DOHH2 (cell line): ENCODE data around the gene SEMG1.

Experiments
- H3F3A ChIP-seq: fragments of 200-600 bp; sonication (generic), shearing (Covaris generic); 2 replicates; pipeline ENCODE4 v1.6.0; 2016; ENCODE audit warnings: antibody characterized with exemption, mild to moderate bottlenecking; ENCODE audit not compliant: control insufficient read depth, insufficient read depth
- H3K27ac ChIP-seq: fragments of 200-600 bp; sonication (generic); 2 replicates; pipeline ENCODE4 v1.5.1; 2014; ENCODE audit warnings: low read depth, mild to moderate bottlenecking, low read length, moderate library complexity
- H3K27me3 ChIP-seq: fragments of 200-600 bp; sonication (generic); 2 replicates; pipeline ENCODE4 v1.6.1; 2014; ENCODE audit warnings: mild to moderate bottlenecking, low read length, mixed read lengths; ENCODE audit not compliant: control insufficient read depth
- H3K36me3 ChIP-seq: fragments of 200-600 bp; sonication (generic); 2 replicates; pipeline ENCODE4 v1.6.1; 2014; ENCODE audit warnings: mild to moderate bottlenecking, low read length, moderate library complexity, mixed read lengths; ENCODE audit not compliant: control insufficient read depth
- H3K4me1 ChIP-seq: fragments of 200-600 bp; sonication (generic); 2 replicates; pipeline ENCODE4 v1.6.1; 2014; ENCODE audit warnings: mild to moderate bottlenecking, low read length, mixed read lengths; ENCODE audit not compliant: control insufficient read depth
- H3K4me2 ChIP-seq: fragments of 200-600 bp; sonication (generic); 2 replicates; pipeline ENCODE4 v1.6.0; 2014; ENCODE audit warnings: mild to moderate bottlenecking, low read length, moderate library complexity
- H3K4me3 ChIP-seq: fragments of 200-600 bp; sonication (generic); 2 replicates; pipeline ENCODE4 v1.5.1; 2014; ENCODE audit warnings: mild to moderate bottlenecking, low read length, mixed read lengths
- H3K79me2 ChIP-seq: fragments of 200-600 bp; sonication (generic); 2 replicates; pipeline ENCODE4 v1.6.1; 2014; ENCODE audit warnings: mild to moderate bottlenecking, low read length, mixed read lengths; ENCODE audit not compliant: control insufficient read depth
- H3K9me2 ChIP-seq: fragments of 200-600 bp; sonication (generic); replicated peaks from 2 replicates; pipeline ENCODE4 v1.6.1; 2014; ENCODE audit warnings: mild to moderate bottlenecking, low read length, mixed read lengths; ENCODE audit not compliant: control insufficient read depth
- H3K9me3 ChIP-seq: fragments of 200-600 bp; sonication (generic); 2 replicates; pipeline ENCODE4 v1.6.1; 2014; ENCODE audit warnings: antibody characterized with exemption, low read length, mixed read lengths; ENCODE audit not compliant: control insufficient read depth, insufficient read depth
- H4K20me1 ChIP-seq: fragments of 200-600 bp; sonication (generic); 2 replicates; pipeline ENCODE4 v1.6.0; 2014; ENCODE audit warnings: low read depth, mild to moderate bottlenecking, antibody characterized with exemption, low read length, moderate library complexity; ENCODE audit not compliant: control insufficient read depth, insufficient read depth
- EZH2phosphoT487 ChIP-seq: fragments of 200-600 bp; sonication (generic); IDR thresholded peaks from 2 replicates; pipeline ENCODE4 v1.6.1; 2017; ENCODE audit warnings: borderline replicate concordance, mild to moderate bottlenecking, antibody characterized with exemption, low read length, moderate library complexity, mixed read lengths
- TF ChIP-seq, protein P1 (sequence below): fragments of 200-600 bp; sonication (generic); IDR thresholded peaks from one replicate; pipeline ENCODE4 v1.5.1; 2014; ENCODE audit warnings: antibody characterized with exemption, mild to moderate bottlenecking, low read depth, low read length; ENCODE audit not compliant: poor library complexity, severe bottlenecking

SEMG1 gene

DNA sequence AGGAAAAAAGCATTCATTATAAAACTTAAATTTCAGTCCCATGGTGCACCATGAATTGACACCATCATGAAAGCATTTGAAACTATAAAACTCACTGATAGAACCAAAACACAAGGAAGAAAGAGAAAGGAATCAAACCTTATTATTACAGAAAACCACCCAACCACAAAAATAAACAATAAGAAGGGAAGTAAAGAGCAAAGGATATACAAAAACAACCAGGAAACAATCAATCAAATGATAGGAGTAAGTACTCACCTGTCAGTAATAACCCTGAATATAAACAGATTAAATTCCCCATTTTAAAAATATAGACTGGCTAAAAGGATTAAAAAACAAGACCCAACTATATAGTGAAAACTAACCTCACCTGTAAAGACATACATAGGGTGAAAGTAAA is 41.8 kb downstream of the SEMG1 start:
- H3F3A ChIP-seq: no peaks in the 10 kb centered on the region
- H3K27ac ChIP-seq: no peak overlapping the region
- H3K36me3 ChIP-seq: no peaks in the 10 kb centered on the region
- no peaks in the 10 kb centered on the region for H3K9me3 ChIP-seq
- TF ChIP-seq EZH2phosphoT487: no peak
- TF ChIP-seq, protein P1, sequence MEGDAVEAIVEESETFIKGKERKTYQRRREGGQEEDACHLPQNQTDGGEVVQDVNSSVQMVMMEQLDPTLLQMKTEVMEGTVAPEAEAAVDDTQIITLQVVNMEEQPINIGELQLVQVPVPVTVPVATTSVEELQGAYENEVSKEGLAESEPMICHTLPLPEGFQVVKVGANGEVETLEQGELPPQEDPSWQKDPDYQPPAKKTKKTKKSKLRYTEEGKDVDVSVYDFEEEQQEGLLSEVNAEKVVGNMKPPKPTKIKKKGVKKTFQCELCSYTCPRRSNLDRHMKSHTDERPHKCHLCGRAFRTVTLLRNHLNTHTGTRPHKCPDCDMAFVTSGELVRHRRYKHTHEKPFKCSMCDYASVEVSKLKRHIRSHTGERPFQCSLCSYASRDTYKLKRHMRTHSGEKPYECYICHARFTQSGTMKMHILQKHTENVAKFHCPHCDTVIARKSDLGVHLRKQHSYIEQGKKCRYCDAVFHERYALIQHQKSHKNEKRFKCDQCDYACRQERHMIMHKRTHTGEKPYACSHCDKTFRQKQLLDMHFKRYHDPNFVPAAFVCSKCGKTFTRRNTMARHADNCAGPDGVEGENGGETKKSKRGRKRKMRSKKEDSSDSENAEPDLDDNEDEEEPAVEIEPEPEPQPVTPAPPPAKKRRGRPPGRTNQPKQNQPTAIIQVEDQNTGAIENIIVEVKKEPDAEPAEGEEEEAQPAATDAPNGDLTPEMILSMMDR: no peak
- no peak overlapping the region for H3K4me2 ChIP-seq
- no peak overlapping the region for H3K4me3 ChIP-seq
- H3K27me3 ChIP-seq: peaks cover 54% of the 10 kb centered on the region
- H3K9me2 ChIP-seq: no peaks in the 10 kb centered on the region
- no peaks in the 10 kb centered on the region for H4K20me1 ChIP-seq
- no peaks in the 10 kb centered on the region for H3K4me1 ChIP-seq
- no peaks in the 10 kb centered on the region for H3K79me2 ChIP-seq

DNA sequence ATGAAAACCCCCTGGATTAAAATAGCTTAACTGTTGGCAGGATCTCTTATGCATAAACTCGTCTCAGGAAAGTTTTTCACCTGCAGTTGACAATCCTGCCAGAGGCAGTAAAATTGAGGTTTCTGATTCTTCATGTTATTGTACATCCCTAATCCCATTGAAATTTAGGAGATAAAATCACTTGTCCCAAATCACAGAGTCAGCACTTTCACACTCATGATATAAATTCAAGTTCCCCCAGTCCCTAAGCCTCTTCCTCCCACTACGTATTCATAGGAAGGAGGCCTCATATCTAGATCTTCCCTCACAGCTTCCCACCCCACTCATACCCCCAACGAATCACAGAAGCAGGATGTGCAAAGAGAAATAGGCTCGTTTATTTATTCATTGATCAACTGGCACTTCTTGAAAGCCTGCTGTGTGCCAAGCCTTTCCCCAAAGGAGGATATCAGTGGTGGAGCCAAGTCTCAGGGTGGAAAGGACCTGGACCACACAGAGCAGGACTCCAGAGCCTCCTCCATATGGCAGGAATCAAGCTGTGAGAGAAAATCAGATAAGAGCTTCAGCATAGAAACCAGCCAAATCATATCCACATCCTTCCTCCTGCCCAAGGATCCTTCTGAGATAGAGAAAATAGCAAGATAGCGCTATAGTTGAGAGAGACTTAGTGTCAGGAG is 45.2 kb downstream of the SEMG1 start:
- Histone ChIP-seq H3K27me3 (peaks cover 47% of the 10 kb centered on the region), H3K79me2 (no peaks in the 10 kb centered on the region), H3K4me1 (no peaks in the 10 kb centered on the region), H3K9me3 (no peaks in the 10 kb centered on the region), H3F3A (no peaks in the 10 kb centered on the region), H3K4me2 (no peak overlapping the region), H4K20me1 (no peaks in the 10 kb centered on the region), H3K9me2 (no peaks in the 10 kb centered on the region), H3K27ac (no peak overlapping the region), H3K4me3 (no peak overlapping the region), H3K36me3 (no peaks in the 10 kb centered on the region)
- TF ChIP-seq, protein P1: no peak
- no peak for TF ChIP-seq EZH2phosphoT487

DNA sequence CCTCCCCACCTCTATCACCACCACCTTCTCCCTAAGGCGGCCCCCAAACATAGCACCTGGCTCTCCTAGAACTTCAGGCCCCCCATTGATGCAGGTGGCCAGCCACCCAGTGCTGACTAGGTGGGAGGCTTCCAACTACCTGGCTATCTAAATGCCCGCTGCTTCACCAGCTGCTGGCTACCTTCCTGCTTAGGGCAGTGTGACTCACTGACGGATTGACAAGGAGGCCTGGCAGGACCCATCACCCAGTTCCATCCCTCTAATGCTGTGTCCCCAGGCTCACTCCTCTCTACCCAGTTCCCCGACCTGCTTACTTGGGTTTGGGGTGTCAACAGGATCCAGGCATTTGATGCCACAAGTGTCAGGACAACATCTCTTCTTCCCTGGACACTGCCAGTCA is 46.4 kb downstream of the SEMG1 start:
- Histone ChIP-seq H4K20me1 (no peaks in the 10 kb centered on the region), H3F3A (no peaks in the 10 kb centered on the region), H3K4me2 (no peak overlapping the region), H3K27ac (no peak overlapping the region), H3K36me3 (no peaks in the 10 kb centered on the region), H3K4me1 (no peaks in the 10 kb centered on the region), H3K4me3 (no peak overlapping the region), H3K9me3 (no peaks in the 10 kb centered on the region), H3K9me2 (no peaks in the 10 kb centered on the region), H3K27me3 (peaks cover 39% of the 10 kb centered on the region), H3K79me2 (no peaks in the 10 kb centered on the region)
- TF ChIP-seq EZH2phosphoT487: no peak
- TF ChIP-seq, protein P1: no peak
